Measurements from ENCODE around the gene SPATA24. TPM values are rescaled to one million over a fixed set of nuclear protein-coding genes. Genes with fewer than 3 reads are reported as not detected.
"Not testable (repeated sequence)": the region's sequence is repeated elsewhere in the genome, so short reads cannot be mapped to it uniquely, and the experiment has no call there.

The SPATA24 gene
- polyA plus RNA-seq, 2 of the 4 experiments (the other 2 are of a cell fraction), result 5.7 to 6.9 TPM

DNA sequence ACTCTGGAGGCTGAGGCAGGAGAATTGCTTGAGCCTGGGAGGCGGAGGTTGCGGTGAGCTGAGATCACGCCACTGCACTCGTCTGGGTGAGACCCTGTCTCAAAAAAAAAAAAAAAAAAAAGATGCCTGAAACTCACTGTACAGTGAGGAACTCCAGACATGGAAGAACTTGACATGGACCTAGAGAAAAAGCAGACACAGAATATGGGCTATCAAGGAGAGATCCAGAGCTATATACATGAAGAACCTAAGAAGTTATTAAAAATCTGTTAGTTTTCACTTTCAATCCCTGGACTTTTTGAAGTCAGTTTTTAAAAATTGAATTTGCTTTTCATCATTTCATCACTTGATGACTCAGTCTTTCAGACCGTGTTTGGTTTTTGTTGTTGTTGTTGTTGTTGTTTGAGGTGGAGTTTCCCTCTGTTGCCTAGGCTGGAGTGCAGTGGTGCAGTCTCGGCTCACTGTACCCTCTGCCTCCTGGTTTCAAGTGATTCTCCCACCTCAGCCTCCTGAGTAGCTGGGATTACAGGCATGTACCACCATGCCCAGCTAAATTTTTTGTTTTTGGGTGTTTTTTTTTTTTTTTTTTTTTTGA, 42.0 kb downstream of the SPATA24 start:
- ChIA-PET CTCF (interaction anchor here (2.3 kb wide), 1 partner anchor 60 kb away, joined by 5 read pairs; no protein-coding TSS in a partner anchor), POLR2A (interaction anchor here (0.7 to 1.3 kb wide), 3 partner anchors 20 to 69 kb away, joined by 3 to 4 read pairs (median 3); partner anchors contain the start of gene MATR3)
- H3K4me2 ChIP-seq, result no peak overlapping the region
- H3K4me1 ChIP-seq, result peaks cover 1% of the 10 kb centered on the region; the same call in 1 of the 3 replicates
- ATAC-seq, result no peak
- H3K27ac ChIP-seq, result no peak overlapping the region
- no peak for DNase-seq (ENCODE audit: low read depth in 1 of 2, low spot score in 1 of 2)
- H3K4me3 ChIP-seq, result no peak overlapping the region
- TF ChIP-seq, protein P1, sequence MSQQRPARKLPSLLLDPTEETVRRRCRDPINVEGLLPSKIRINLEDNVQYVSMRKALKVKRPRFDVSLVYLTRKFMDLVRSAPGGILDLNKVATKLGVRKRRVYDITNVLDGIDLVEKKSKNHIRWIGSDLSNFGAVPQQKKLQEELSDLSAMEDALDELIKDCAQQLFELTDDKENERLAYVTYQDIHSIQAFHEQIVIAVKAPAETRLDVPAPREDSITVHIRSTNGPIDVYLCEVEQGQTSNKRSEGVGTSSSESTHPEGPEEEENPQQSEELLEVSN (IDR thresholded peaks at IDR 0.05; ENCODE audit: borderline replicate concordance, low read depth), result no peak
- TF ChIP-seq FOSL2 (IDR thresholded peaks at IDR 0.05) (no peak), FOSL2 (CRISPR knock-in tag; IDR thresholded peaks at IDR 0.05) (peak; percentile 33; the same call in 1 of the 2 replicates)
- H3K9me3 ChIP-seq, result no peaks in the 10 kb centered on the region
- no peak for FAIRE-seq
- WGBS (ENCODE audit: missing lambda C conversion rate), result 83% methylated on average over 6 of the region's 6 CpGs

DNA sequence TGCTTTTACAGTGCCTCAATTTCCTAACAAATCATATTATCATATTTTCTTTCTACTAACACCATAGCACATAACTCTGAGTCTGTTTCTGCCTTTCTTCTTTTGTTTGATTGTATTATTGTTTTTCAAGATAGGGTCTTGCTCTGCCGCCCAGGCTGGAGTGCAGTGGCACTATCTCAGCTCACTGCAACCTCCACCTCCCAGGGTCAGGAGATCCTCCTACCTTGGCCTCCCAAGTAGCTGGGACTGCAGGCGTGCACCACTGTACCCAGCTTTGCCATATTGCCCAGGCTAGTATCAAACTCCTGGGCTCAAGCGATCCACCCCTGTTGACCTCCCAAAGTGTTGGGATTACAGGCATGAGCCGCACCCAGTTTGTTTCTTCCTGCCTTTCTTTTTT, 43.5 kb downstream of the SPATA24 start:
- DNase-seq (ENCODE audit: low read depth in 1 of 2, low spot score in 1 of 2) (no peak), FAIRE-seq (no peak), ATAC-seq (no peak)
- ChIA-PET POLR2A (interaction anchor here (1.1 kb wide), 1 partner anchor 66 kb away, joined by 3 read pairs; the partner anchor contains the start of gene MATR3), CTCF (no interaction called here)
- no peak overlapping the region for H3K4me2 ChIP-seq
- no peak overlapping the region for H3K4me3 ChIP-seq
- no peaks in the 10 kb centered on the region for H3K9me3 ChIP-seq
- TF ChIP-seq CBX8 (IDR thresholded peaks at IDR 0.05), result no peak
- TF ChIP-seq EHF (CRISPR knock-in tag; IDR thresholded peaks at IDR 0.05), result no peak
- no peak for TF ChIP-seq HDAC2 (IDR thresholded peaks at IDR 0.05)
- TF ChIP-seq, protein P2, sequence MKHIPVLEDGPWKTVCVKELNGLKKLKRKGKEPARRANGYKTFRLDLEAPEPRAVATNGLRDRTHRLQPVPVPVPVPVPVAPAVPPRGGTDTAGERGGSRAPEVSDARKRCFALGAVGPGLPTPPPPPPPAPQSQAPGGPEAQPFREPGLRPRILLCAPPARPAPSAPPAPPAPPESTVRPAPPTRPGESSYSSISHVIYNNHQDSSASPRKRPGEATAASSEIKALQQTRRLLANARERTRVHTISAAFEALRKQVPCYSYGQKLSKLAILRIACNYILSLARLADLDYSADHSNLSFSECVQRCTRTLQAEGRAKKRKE (CRISPR knock-in tag; IDR thresholded peaks at IDR 0.05; ENCODE audit: low read depth), result no peak
- no peak for TF ChIP-seq ZFP36 (IDR thresholded peaks at IDR 0.05; ENCODE audit: borderline replicate concordance, partially characterized antibody)
- TF ChIP-seq, protein P3, sequence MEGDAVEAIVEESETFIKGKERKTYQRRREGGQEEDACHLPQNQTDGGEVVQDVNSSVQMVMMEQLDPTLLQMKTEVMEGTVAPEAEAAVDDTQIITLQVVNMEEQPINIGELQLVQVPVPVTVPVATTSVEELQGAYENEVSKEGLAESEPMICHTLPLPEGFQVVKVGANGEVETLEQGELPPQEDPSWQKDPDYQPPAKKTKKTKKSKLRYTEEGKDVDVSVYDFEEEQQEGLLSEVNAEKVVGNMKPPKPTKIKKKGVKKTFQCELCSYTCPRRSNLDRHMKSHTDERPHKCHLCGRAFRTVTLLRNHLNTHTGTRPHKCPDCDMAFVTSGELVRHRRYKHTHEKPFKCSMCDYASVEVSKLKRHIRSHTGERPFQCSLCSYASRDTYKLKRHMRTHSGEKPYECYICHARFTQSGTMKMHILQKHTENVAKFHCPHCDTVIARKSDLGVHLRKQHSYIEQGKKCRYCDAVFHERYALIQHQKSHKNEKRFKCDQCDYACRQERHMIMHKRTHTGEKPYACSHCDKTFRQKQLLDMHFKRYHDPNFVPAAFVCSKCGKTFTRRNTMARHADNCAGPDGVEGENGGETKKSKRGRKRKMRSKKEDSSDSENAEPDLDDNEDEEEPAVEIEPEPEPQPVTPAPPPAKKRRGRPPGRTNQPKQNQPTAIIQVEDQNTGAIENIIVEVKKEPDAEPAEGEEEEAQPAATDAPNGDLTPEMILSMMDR (IDR thresholded peaks at IDR 0.05), result no peak
- no peak for TF ChIP-seq HOXA7 (CRISPR knock-in tag; IDR thresholded peaks at IDR 0.05)
- no peak for TF ChIP-seq RFX5 (IDR thresholded peaks at IDR 0.05)
- TF ChIP-seq, protein P4, sequence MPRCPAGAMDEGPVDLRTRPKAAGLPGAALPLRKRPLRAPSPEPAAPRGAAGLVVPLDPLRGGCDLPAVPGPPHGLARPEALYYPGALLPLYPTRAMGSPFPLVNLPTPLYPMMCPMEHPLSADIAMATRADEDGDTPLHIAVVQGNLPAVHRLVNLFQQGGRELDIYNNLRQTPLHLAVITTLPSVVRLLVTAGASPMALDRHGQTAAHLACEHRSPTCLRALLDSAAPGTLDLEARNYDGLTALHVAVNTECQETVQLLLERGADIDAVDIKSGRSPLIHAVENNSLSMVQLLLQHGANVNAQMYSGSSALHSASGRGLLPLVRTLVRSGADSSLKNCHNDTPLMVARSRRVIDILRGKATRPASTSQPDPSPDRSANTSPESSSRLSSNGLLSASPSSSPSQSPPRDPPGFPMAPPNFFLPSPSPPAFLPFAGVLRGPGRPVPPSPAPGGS (IDR thresholded peaks at IDR 0.05), result no peak
- TF ChIP-seq CBX2 (IDR thresholded peaks at IDR 0.05; ENCODE audit: borderline replicate concordance, low read depth), result no peak
- no peak for TF ChIP-seq SMC3 (IDR thresholded peaks at IDR 0.05)
- no peak overlapping the region for H3K27ac ChIP-seq
- peaks cover 3% of the 10 kb centered on the region; the same call in 1 of the 3 replicates for H3K4me1 ChIP-seq
- 96% methylated on average over 4 of the region's 4 CpGs for WGBS (ENCODE audit: missing lambda C conversion rate)

DNA sequence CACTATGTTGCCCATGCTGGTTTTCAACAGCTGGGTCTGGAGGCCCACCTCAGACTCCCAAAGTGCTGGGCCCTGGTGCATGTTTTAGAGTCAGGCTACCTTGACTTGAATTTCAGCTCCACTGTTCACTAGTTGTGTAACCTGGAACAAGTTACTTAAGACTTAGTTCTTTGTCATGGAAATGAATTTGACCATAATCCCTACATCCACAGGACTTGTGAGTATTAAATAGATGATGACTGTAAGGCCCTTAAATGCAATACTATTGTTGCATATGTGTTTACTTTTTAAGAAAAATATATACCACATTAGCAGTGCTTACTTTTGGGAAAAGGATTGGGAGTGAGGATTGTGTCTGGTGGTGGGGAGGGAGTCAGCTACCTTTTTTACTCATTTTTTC, 45.8 kb downstream of the SPATA24 start:
- no peaks in the 10 kb centered on the region for H3K9me3 ChIP-seq
- H3K27ac ChIP-seq, result no peak overlapping the region
- no peak overlapping the region for H3K4me2 ChIP-seq
- FAIRE-seq (no peak), DNase-seq (ENCODE audit: low read depth in 1 of 2, low spot score in 1 of 2) (no peak), ATAC-seq (no peak)
- H3K4me1 ChIP-seq, result peaks cover 3% of the 10 kb centered on the region; the same call in 1 of the 3 replicates
- ChIA-PET CTCF (interaction anchor here (2.0 to 2.4 kb wide), 2 partner anchors 12 to 17 kb away, joined by 6 to 13 read pairs; partner anchors contain the start of gene PAIP2), POLR2A (no interaction called here)
- no peak overlapping the region for H3K4me3 ChIP-seq
- TF ChIP-seq EHMT2 (IDR thresholded peaks at IDR 0.05; ENCODE audit: low read depth) (no peak), RCOR1 (IDR thresholded peaks at IDR 0.05; ENCODE audit: low read depth, low read length) (no peak), MYC (IDR thresholded peaks at IDR 0.05; ENCODE audit: borderline replicate concordance, low read length) (no peak), ESRRA (IDR thresholded peaks at IDR 0.05; ENCODE audit: borderline replicate concordance, low read length) (no peak), RFX5 (IDR thresholded peaks at IDR 0.05) (no peak)

DNA sequence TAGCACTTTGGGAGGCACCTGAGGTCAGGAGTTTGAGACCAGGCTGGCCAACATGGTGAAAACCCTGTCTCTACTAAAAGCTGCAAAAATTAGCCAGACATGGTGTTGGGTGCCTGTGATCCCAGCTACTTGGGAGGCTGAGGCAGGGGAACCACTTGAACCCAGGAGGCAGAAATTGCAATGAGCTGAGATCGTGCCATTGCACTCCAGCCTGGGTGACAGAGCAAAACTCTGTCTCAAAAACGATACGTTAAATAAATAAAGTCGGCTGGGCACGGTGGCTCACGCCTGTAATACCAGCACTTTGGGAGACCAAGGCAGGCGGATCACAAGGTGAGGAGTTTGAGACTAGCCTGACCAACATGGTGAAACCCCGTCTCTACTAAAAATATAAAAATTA, 48.0 kb downstream of the SPATA24 start:
- ATAC-seq; DNase-seq (ENCODE audit: low read depth in 1 of 2, low spot score in 1 of 2): not testable (repeated sequence)
- CTCF ChIA-PET, result interaction anchor here (1.2 to 2.2 kb wide), 2 partner anchors 14 to 56 kb away, joined by 3 to 8 read pairs; partner anchors contain the start of gene PAIP2

More for the DNA sequence above, 48.0 kb downstream of the SPATA24 start:
- WGBS (ENCODE audit: missing lambda C conversion rate), result 97% methylated on average over 8 of the region's 8 CpGs
- H3K9me3 ChIP-seq, H3K4me1 ChIP-seq, FAIRE-seq, POLR2A ChIA-PET, H3K4me2 ChIP-seq, H3K4me3 ChIP-seq, H3K27ac ChIP-seq: not testable (repeated sequence)
